OCI-LY1 (cell line): ENCODE results near the gene CD83.

Experiments used
- CTCF ChIP-seq: fragments of 200-600 bp; sonication (generic), shearing (Covaris generic); IDR thresholded peaks from 2 replicates; pipeline ENCODE4 v1.5.1; 2017; ENCODE audit warnings: mild to moderate bottlenecking, antibody characterized with exemption, low read length, moderate library complexity, mixed read lengths
- EZH2 ChIP-seq: fragments of 200-600 bp; sonication (generic), shearing (Covaris generic); IDR thresholded peaks from 2 replicates; pipeline ENCODE4 v1.8.0; 2017; ENCODE audit warnings: borderline replicate concordance, mixed run types, mild to moderate bottlenecking, antibody characterized with exemption, low read length, moderate library complexity, mixed read lengths

- TF ChIP-seq CTCF: no peak
- no peak for TF ChIP-seq EZH2
Observed at GRCh38 chr6:14082771-14083170, 34.8 kb upstream of the CD83 start.
